ENCODE measurements around the gene SCGB1C1. TPM values are rescaled to one million over a fixed set of nuclear protein-coding genes. Genes with fewer than 3 reads are reported as not detected.

SCGB1C1 gene
- polyA plus RNA-seq, 1 donor (not counting 4 experiments of a cell fraction or from before 2014, with no cell fraction given): not detected

- no peak for FAIRE-seq
- Histone ChIP-seq H4K20me1 (ENCODE audit: control insufficient read depth, extremely low read depth, insufficient read depth, low read length) (no peaks in the 10 kb centered on the region), H3K9me1 (ENCODE audit: control insufficient read depth, extremely low read depth, insufficient read depth, low read length) (no peaks in the 10 kb centered on the region), H3K4me3 (ENCODE audit: control insufficient read depth in 2 of 3, extremely low read depth in 1 of 3, insufficient read depth in 2 of 3, low read depth in 1 of 3, low read length in 3 of 3) (no peak overlapping the region), H3K36me3 (ENCODE audit: control insufficient read depth in 2 of 2, extremely low read depth in 1 of 2, insufficient read depth in 2 of 2, low read length in 2 of 2) (peaks cover 0 to 2% of the 10 kb centered on the region in 2 experiments), H3K27me3 (ENCODE audit: control insufficient read depth, extremely low read depth, insufficient read depth, low read length) (no peaks in the 10 kb centered on the region), H3K9ac (ENCODE audit: control insufficient read depth, extremely low read depth, insufficient read depth, low read length) (no peak overlapping the region), H3K4me2 (ENCODE audit: control insufficient read depth, extremely low read depth, insufficient read depth, low read depth, low read length) (no peak overlapping the region), H3K27ac (ENCODE audit: control insufficient read depth, insufficient read depth, low read length) (no peak overlapping the region), H3K9me3 (ENCODE audit: control insufficient read depth, low read depth, low read length) (no peaks in the 10 kb centered on the region), H2AFZ (ENCODE audit: control insufficient read depth, low read length) (no peak overlapping the region), H3K79me2 (ENCODE audit: control insufficient read depth, insufficient read depth, low read length) (no peaks in the 10 kb centered on the region), H3K4me1 (ENCODE audit: control insufficient read depth, extremely low read depth, insufficient read depth, low read length) (peaks cover 8% of the 10 kb centered on the region)
- no peak for DNase-seq (ENCODE audit: low read depth, low spot score)
- TF ChIP-seq EZH2 (IDR thresholded peaks at IDR 0.05; ENCODE audit: low read length) (no peak), CTCF (optimal IDR thresholded peaks at IDR 0.05 in 1 of 3, IDR thresholded peaks at IDR 0.05 in 1 of 3, conservative IDR thresholded peaks at IDR 0.05 in 1 of 3; ENCODE audit: extremely low read depth in 1 of 3, insufficient read depth in 2 of 3, low read length in 3 of 3) (no peak)
- dilution Hi-C loops (cut with MboI; ENCODE audit: extremely low pct_ligation_motif_present, low sequenced_read_pairs): no loop called here
Measured at GRCh38 chr11:224424-224823, 31.5 kb downstream of the SCGB1C1 start.

DNA sequence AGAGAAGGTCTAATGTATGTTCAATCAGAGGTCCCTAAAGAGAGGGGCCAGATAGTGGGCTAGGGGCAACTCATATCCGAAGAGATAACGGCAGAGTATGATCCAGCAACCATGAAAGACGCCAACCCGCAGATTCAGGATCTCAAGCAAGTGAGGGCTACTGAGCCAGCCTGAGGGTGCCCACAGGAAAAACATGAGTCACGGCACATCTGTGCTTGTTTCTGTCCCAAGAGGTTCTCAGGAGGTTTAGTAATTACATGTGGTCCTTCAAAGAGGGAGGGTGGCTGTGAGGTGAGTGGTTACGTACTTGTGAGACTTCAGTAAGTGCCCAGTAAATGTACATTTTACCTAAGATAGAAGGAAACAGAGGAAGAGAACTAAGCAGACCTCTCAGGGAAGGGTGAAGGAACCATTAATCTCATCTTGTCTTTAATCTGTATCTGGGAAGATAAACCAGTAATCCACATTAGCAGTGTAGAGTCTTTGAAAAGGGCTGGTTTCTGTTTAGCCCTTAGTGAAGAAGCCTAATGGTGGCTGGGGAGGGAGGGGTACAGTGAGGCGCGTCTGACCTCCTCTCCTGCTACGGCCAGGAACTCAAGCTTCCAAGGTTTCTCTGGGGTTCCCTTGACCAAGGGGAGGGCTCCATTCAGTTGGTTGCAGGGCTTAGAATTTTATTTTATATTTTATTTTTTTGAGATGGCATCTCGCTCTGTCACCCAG lies 33.0 kb downstream of the SCGB1C1 start:
- Histone ChIP-seq H3K4me3 (ENCODE audit: control insufficient read depth in 2 of 3, extremely low read depth in 1 of 3, insufficient read depth in 2 of 3, low read depth in 1 of 3, low read length in 3 of 3) (no peak overlapping the region), H3K9me3 (ENCODE audit: control insufficient read depth, low read depth, low read length) (no peaks in the 10 kb centered on the region), H3K79me2 (ENCODE audit: control insufficient read depth, insufficient read depth, low read length) (no peaks in the 10 kb centered on the region), H3K4me2 (ENCODE audit: control insufficient read depth, extremely low read depth, insufficient read depth, low read depth, low read length) (no peak overlapping the region), H3K27me3 (ENCODE audit: control insufficient read depth, extremely low read depth, insufficient read depth, low read length) (no peaks in the 10 kb centered on the region), H3K4me1 (ENCODE audit: control insufficient read depth, extremely low read depth, insufficient read depth, low read length) (peaks cover 8% of the 10 kb centered on the region), H4K20me1 (ENCODE audit: control insufficient read depth, extremely low read depth, insufficient read depth, low read length) (no peaks in the 10 kb centered on the region), H3K27ac (ENCODE audit: control insufficient read depth, insufficient read depth, low read length) (no peak overlapping the region), H3K9me1 (ENCODE audit: control insufficient read depth, extremely low read depth, insufficient read depth, low read length) (no peaks in the 10 kb centered on the region), H2AFZ (ENCODE audit: control insufficient read depth, low read length) (no peak overlapping the region), H3K9ac (ENCODE audit: control insufficient read depth, extremely low read depth, insufficient read depth, low read length) (no peak overlapping the region), H3K36me3 (ENCODE audit: control insufficient read depth in 2 of 2, extremely low read depth in 1 of 2, insufficient read depth in 2 of 2, low read length in 2 of 2) (peaks cover 0 to 2% of the 10 kb centered on the region in 2 experiments)
- FAIRE-seq: no peak
- TF ChIP-seq EZH2 (IDR thresholded peaks at IDR 0.05; ENCODE audit: low read length) (no peak), CTCF (optimal IDR thresholded peaks at IDR 0.05 in 1 of 3, IDR thresholded peaks at IDR 0.05 in 1 of 3, conservative IDR thresholded peaks at IDR 0.05 in 1 of 3; ENCODE audit: extremely low read depth in 1 of 3, insufficient read depth in 2 of 3, low read length in 3 of 3) (no peak)
- DNase-seq (ENCODE audit: low read depth, low spot score): no peak
- dilution Hi-C loops (cut with MboI; ENCODE audit: extremely low pct_ligation_motif_present, low sequenced_read_pairs): no loop called here
